ENCODE measurements around the gene KIAA1328.

DNA sequence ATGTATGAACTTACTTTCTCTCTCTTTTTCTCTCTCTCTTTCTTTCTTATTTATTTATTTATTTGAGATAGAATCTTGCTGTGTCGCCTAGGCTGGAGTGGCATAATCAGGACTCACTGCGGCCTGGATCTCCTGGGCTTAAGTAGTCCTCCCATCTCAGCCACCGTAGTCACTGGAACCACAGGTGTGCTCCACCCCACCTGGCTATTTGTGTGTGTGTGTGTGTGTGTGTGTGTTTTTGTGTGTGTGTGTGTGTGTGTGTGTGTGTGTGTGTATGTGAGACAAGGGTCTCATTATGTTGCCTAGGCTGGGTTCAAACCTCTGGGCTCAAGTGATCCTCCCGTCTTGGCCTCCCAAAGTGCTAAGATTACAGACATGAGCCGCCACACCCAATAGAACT is 64.3 kb downstream of the KIAA1328 start:
- TF ChIP-seq REST (IDR thresholded peaks at IDR 0.05; ENCODE audit: borderline replicate concordance) (no peak), MXI1 (conservative IDR thresholded peaks at IDR 0.05; ENCODE audit: poor library complexity, severe bottlenecking) (no peak), POLR2AphosphoS5 (IDR thresholded peaks at IDR 0.05) (no peak), EP300 (conservative IDR thresholded peaks at IDR 0.05; ENCODE audit: poor library complexity, severe bottlenecking) (no peak), EZH2 (IDR thresholded peaks at IDR 0.05; ENCODE audit: borderline replicate concordance, insufficient read depth, low read length, poor library complexity, severe bottlenecking) (no peak), TAF1 (IDR thresholded peaks at IDR 0.05; ENCODE audit: low read depth) (no peak), SMC3 (conservative IDR thresholded peaks at IDR 0.05; ENCODE audit: poor library complexity) (no peak), RAD21 (conservative IDR thresholded peaks at IDR 0.05) (no peak)
- TF ChIP-seq, protein P1, sequence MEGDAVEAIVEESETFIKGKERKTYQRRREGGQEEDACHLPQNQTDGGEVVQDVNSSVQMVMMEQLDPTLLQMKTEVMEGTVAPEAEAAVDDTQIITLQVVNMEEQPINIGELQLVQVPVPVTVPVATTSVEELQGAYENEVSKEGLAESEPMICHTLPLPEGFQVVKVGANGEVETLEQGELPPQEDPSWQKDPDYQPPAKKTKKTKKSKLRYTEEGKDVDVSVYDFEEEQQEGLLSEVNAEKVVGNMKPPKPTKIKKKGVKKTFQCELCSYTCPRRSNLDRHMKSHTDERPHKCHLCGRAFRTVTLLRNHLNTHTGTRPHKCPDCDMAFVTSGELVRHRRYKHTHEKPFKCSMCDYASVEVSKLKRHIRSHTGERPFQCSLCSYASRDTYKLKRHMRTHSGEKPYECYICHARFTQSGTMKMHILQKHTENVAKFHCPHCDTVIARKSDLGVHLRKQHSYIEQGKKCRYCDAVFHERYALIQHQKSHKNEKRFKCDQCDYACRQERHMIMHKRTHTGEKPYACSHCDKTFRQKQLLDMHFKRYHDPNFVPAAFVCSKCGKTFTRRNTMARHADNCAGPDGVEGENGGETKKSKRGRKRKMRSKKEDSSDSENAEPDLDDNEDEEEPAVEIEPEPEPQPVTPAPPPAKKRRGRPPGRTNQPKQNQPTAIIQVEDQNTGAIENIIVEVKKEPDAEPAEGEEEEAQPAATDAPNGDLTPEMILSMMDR (IDR thresholded peaks at IDR 0.05; ENCODE audit: poor library complexity, severe bottlenecking), result no peak

Measured in neural cell (in vitro differentiated cells).